ENCODE measurements around the gene S100P.

S100P gene

GRCh38 chr4:6696611-6697010 lies 2.9 kb downstream of the S100P start:
- Histone ChIP-seq H3K27me3 (replicated peaks in 2 of 5; ENCODE audit: control insufficient read depth in 4 of 5, insufficient read depth in 5 of 5, low read length in 4 of 5) (no peaks in the 10 kb centered on the region), H3K4me3 (ENCODE audit: control insufficient read depth in 1 of 7, extremely low read depth in 1 of 7, insufficient read depth in 4 of 7, low read depth in 2 of 7, low read length in 6 of 7) (no peak overlapping the region), H3K4me1 (ENCODE audit: control extremely low read depth in 1 of 4, control insufficient read depth in 4 of 4, insufficient read depth in 4 of 4, low read length in 3 of 4) (peaks cover 2 to 45% (median 5%) of the 10 kb centered on the region in 4 experiments), H3K9me3 (ENCODE audit: control extremely low read depth in 1 of 5, control insufficient read depth in 4 of 5, insufficient read depth in 2 of 5, low read depth in 1 of 5, low read length in 4 of 5) (no peaks in the 10 kb centered on the region), H3K36me3 (ENCODE audit: control insufficient read depth in 4 of 4, insufficient read depth in 4 of 4, low read length in 3 of 4) (peaks cover 0 to 4% (median 2%) of the 10 kb centered on the region in 4 experiments), H3K27ac (ENCODE audit: insufficient read depth in 1 of 2, low read depth in 1 of 2, low read length in 2 of 2, poor library complexity in 1 of 2, severe bottlenecking in 2 of 2) (no peak overlapping the region)
- 95% methylated on average over 8 of the region's 8 CpGs for WGBS (ENCODE audit: insufficient coverage)
- CTCF ChIA-PET: interaction anchor here (1.2 to 2.5 kb wide), 3 partner anchors 12 to 24 kb away, joined by 3 to 8 read pairs (median 3); no protein-coding TSS in a partner anchor
- no peak for DNase-seq
- POLR2A ChIA-PET: no interaction called here

DNA sequence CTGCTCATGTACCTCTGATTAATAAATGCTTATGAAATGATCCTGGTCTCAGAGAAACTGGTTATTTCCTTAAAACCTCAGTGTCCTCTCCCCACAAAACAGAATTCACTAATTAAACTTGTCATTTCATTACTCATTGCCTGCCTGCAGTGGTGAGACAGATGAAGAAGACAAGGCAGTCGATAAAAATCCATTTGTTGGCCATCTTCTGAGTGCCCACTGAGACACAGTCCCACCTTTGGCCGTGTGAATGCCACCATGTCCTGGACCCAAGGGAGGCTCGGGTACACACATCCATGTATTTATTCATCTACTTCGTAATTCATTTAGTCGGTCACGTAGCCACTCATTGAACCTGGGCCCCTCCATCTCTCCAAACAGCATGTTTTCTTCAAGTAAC lies 3.5 kb downstream of the S100P start:
- H3K36me3 ChIP-seq (ENCODE audit: control insufficient read depth in 4 of 4, insufficient read depth in 4 of 4, low read length in 3 of 4): peaks cover 0 to 4% (median 2%) of the 10 kb centered on the region in 4 experiments
- H3K27ac ChIP-seq (ENCODE audit: insufficient read depth in 1 of 2, low read depth in 1 of 2, low read length in 2 of 2, poor library complexity in 1 of 2, severe bottlenecking in 2 of 2): no peak overlapping the region
- 100% methylated on average over 4 of the region's 6 CpGs for WGBS (ENCODE audit: insufficient coverage)
- H3K4me1 ChIP-seq (ENCODE audit: control extremely low read depth in 1 of 4, control insufficient read depth in 4 of 4, insufficient read depth in 4 of 4, low read length in 3 of 4): peaks cover 2 to 45% (median 5%) of the 10 kb centered on the region in 4 experiments
- ChIA-PET CTCF (interaction anchor here (1.5 to 2.5 kb wide), 2 partner anchors 12 to 22 kb away, joined by 3 to 8 read pairs; no protein-coding TSS in a partner anchor), POLR2A (no interaction called here)
- DNase-seq: no peak
- no peaks in the 10 kb centered on the region for H3K27me3 ChIP-seq (replicated peaks in 2 of 5; ENCODE audit: control insufficient read depth in 4 of 5, insufficient read depth in 5 of 5, low read length in 4 of 5)
- H3K4me3 ChIP-seq (ENCODE audit: control insufficient read depth in 1 of 7, extremely low read depth in 1 of 7, insufficient read depth in 4 of 7, low read depth in 2 of 7, low read length in 6 of 7): no peak overlapping the region
- no peaks in the 10 kb centered on the region for H3K9me3 ChIP-seq (ENCODE audit: control extremely low read depth in 1 of 5, control insufficient read depth in 4 of 5, insufficient read depth in 2 of 5, low read depth in 1 of 5, low read length in 4 of 5)

GRCh38 chr4:6699388-6699787 lies 5.7 kb downstream of the S100P start:
- ChIA-PET POLR2A (no interaction called here), CTCF (interaction anchor here (1.0 to 2.0 kb wide), 2 partner anchors 9 to 24 kb away, joined by 3 to 6 read pairs; no protein-coding TSS in a partner anchor)
- H3K27ac ChIP-seq (ENCODE audit: insufficient read depth in 1 of 2, low read depth in 1 of 2, low read length in 2 of 2, poor library complexity in 1 of 2, severe bottlenecking in 2 of 2): no peak overlapping the region
- no peaks in the 10 kb centered on the region for H3K27me3 ChIP-seq (replicated peaks in 2 of 5; ENCODE audit: control insufficient read depth in 4 of 5, insufficient read depth in 5 of 5, low read length in 4 of 5)
- no peak overlapping the region for H3K4me3 ChIP-seq (ENCODE audit: control insufficient read depth in 1 of 7, extremely low read depth in 1 of 7, insufficient read depth in 4 of 7, low read depth in 2 of 7, low read length in 6 of 7)
- WGBS (ENCODE audit: insufficient coverage): 96% methylated on average over 5 of the region's 5 CpGs
- peaks cover 0 to 9% (median 8%) of the 10 kb centered on the region in 5 experiments for H3K9me3 ChIP-seq (ENCODE audit: control extremely low read depth in 1 of 5, control insufficient read depth in 4 of 5, insufficient read depth in 2 of 5, low read depth in 1 of 5, low read length in 4 of 5)
- peaks cover 2 to 28% (median 5%) of the 10 kb centered on the region in 4 experiments for H3K4me1 ChIP-seq (ENCODE audit: control extremely low read depth in 1 of 4, control insufficient read depth in 4 of 4, insufficient read depth in 4 of 4, low read length in 3 of 4)
- DNase-seq: no peak
- H3K36me3 ChIP-seq (ENCODE audit: control insufficient read depth in 4 of 4, insufficient read depth in 4 of 4, low read length in 3 of 4): peaks cover 2 to 23% (median 11%) of the 10 kb centered on the region in 4 experiments

- POLR2A ChIA-PET: no interaction called here
- CTCF ChIA-PET: interaction anchor here (0.8 to 2.0 kb wide), 4 partner anchors 9 to 152 kb away, joined by 3 to 6 read pairs (median 3); no protein-coding TSS in a partner anchor
- Histone ChIP-seq H3K27ac (ENCODE audit: insufficient read depth in 1 of 2, low read depth in 1 of 2, low read length in 2 of 2, poor library complexity in 1 of 2, severe bottlenecking in 2 of 2) (no peak overlapping the region), H3K36me3 (ENCODE audit: control insufficient read depth in 4 of 4, insufficient read depth in 4 of 4, low read length in 3 of 4) (peaks cover 2 to 23% (median 11%) of the 10 kb centered on the region in 4 experiments), H3K4me1 (ENCODE audit: control extremely low read depth in 1 of 4, control insufficient read depth in 4 of 4, insufficient read depth in 4 of 4, low read length in 3 of 4) (peaks cover 0 to 23% (median 5%) of the 10 kb centered on the region in 4 experiments), H3K4me3 (ENCODE audit: control insufficient read depth in 1 of 7, extremely low read depth in 1 of 7, insufficient read depth in 4 of 7, low read depth in 2 of 7, low read length in 6 of 7) (no peak overlapping the region), H3K9me3 (ENCODE audit: control extremely low read depth in 1 of 5, control insufficient read depth in 4 of 5, insufficient read depth in 2 of 5, low read depth in 1 of 5, low read length in 4 of 5) (peaks cover 0 to 9% (median 8%) of the 10 kb centered on the region in 5 experiments), H3K27me3 (replicated peaks in 2 of 5; ENCODE audit: control insufficient read depth in 4 of 5, insufficient read depth in 5 of 5, low read length in 4 of 5) (no peaks in the 10 kb centered on the region)
- DNase-seq: no peak
- 100% methylated on average over 1 of the region's 1 CpG for WGBS (ENCODE audit: insufficient coverage)
Measured at GRCh38 chr4:6699903-6700302, 6.2 kb downstream of the S100P start.

GRCh38 chr4:6701371-6701770 lies 7.7 kb downstream of the S100P start:
- peaks cover 0 to 9% (median 3%) of the 10 kb centered on the region in 4 experiments for H3K4me1 ChIP-seq (ENCODE audit: control extremely low read depth in 1 of 4, control insufficient read depth in 4 of 4, insufficient read depth in 4 of 4, low read length in 3 of 4)
- WGBS (ENCODE audit: insufficient coverage): 100% methylated on average over 11 of the region's 13 CpGs
- CTCF ChIA-PET: interaction anchor here (0.5 to 2.3 kb wide), 5 partner anchors 10 to 26 kb away, joined by 3 to 8 read pairs (median 3); no protein-coding TSS in a partner anchor
- no peak overlapping the region for H3K27ac ChIP-seq (ENCODE audit: insufficient read depth in 1 of 2, low read depth in 1 of 2, low read length in 2 of 2, poor library complexity in 1 of 2, severe bottlenecking in 2 of 2)
- H3K36me3 ChIP-seq (ENCODE audit: control insufficient read depth in 4 of 4, insufficient read depth in 4 of 4, low read length in 3 of 4): peaks cover 2 to 23% (median 13%) of the 10 kb centered on the region in 4 experiments
- no peak for DNase-seq
- no peak overlapping the region for H3K4me3 ChIP-seq (ENCODE audit: control insufficient read depth in 1 of 7, extremely low read depth in 1 of 7, insufficient read depth in 4 of 7, low read depth in 2 of 7, low read length in 6 of 7)
- H3K9me3 ChIP-seq (ENCODE audit: control extremely low read depth in 1 of 5, control insufficient read depth in 4 of 5, insufficient read depth in 2 of 5, low read depth in 1 of 5, low read length in 4 of 5): peaks cover 0 to 9% (median 8%) of the 10 kb centered on the region in 5 experiments
- POLR2A ChIA-PET: no interaction called here
- H3K27me3 ChIP-seq (replicated peaks in 2 of 5; ENCODE audit: control insufficient read depth in 4 of 5, insufficient read depth in 5 of 5, low read length in 4 of 5): no peaks in the 10 kb centered on the region

- Histone ChIP-seq H3K9me3 (ENCODE audit: control extremely low read depth in 1 of 5, control insufficient read depth in 4 of 5, insufficient read depth in 2 of 5, low read depth in 1 of 5, low read length in 4 of 5) (peaks cover 0 to 9% (median 8%) of the 10 kb centered on the region in 5 experiments), H3K36me3 (ENCODE audit: control insufficient read depth in 4 of 4, insufficient read depth in 4 of 4, low read length in 3 of 4) (peaks cover 7 to 36% (median 22%) of the 10 kb centered on the region in 4 experiments), H3K4me1 (ENCODE audit: control extremely low read depth in 1 of 4, control insufficient read depth in 4 of 4, insufficient read depth in 4 of 4, low read length in 3 of 4) (peaks cover 3 to 13% (median 7%) of the 10 kb centered on the region in 4 experiments), H3K27ac (ENCODE audit: insufficient read depth in 1 of 2, low read depth in 1 of 2, low read length in 2 of 2, poor library complexity in 1 of 2, severe bottlenecking in 2 of 2) (no peak overlapping the region), H3K4me3 (ENCODE audit: control insufficient read depth in 1 of 7, extremely low read depth in 1 of 7, insufficient read depth in 4 of 7, low read depth in 2 of 7, low read length in 6 of 7) (no peak overlapping the region), H3K27me3 (replicated peaks in 2 of 5; ENCODE audit: control insufficient read depth in 4 of 5, insufficient read depth in 5 of 5, low read length in 4 of 5) (no peaks in the 10 kb centered on the region)
- no peak for DNase-seq
- CTCF ChIA-PET: interaction anchor here (1.4 to 2.3 kb wide), 2 partner anchors 12 to 27 kb away, joined by 4 to 8 read pairs; no protein-coding TSS in a partner anchor
- POLR2A ChIA-PET: interaction anchor here (0.6 kb wide), 1 partner anchor 41 kb away, joined by 4 read pairs; no protein-coding TSS in a partner anchor
- no CpG with 5 or more reads among the region's 1 CpG for WGBS (ENCODE audit: insufficient coverage)
Measured at GRCh38 chr4:6702761-6703160, 9.1 kb downstream of the S100P start.

DNA sequence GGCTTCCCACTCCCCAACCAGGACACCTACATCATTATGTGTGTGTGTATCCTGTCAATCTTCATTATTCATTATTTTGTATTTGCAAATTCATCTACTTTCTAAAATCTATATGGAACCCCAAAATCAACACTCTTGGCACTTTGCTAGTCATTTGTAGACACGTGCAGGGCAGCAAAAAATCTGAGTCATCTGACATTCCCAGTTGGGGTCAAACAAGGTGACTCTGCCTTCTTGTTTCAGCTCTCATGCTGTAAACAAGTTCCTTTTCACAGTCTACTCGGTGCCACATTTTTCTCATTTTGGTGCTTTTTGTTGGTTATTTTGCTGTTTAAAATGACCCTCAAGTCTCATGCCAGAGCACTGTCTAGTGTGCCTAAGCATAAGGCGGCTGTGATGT lies 10.1 kb downstream of the S100P start:
- CTCF ChIA-PET: interaction anchor here (1.0 to 5.2 kb wide), 5 partner anchors 11 to 29 kb away, joined by 3 to 22 read pairs (median 5); a partner anchor contains a TSS
- H3K27ac ChIP-seq (ENCODE audit: insufficient read depth in 1 of 2, low read depth in 1 of 2, low read length in 2 of 2, poor library complexity in 1 of 2, severe bottlenecking in 2 of 2): no peak overlapping the region
- H3K36me3 ChIP-seq (ENCODE audit: control insufficient read depth in 4 of 4, insufficient read depth in 4 of 4, low read length in 3 of 4): peaks cover 7 to 40% (median 24%) of the 10 kb centered on the region in 4 experiments
- peaks cover 7 to 23% (median 17%) of the 10 kb centered on the region in 4 experiments for H3K4me1 ChIP-seq (ENCODE audit: control extremely low read depth in 1 of 4, control insufficient read depth in 4 of 4, insufficient read depth in 4 of 4, low read length in 3 of 4)
- no peak overlapping the region for H3K4me3 ChIP-seq (ENCODE audit: control insufficient read depth in 1 of 7, extremely low read depth in 1 of 7, insufficient read depth in 4 of 7, low read depth in 2 of 7, low read length in 6 of 7)
- POLR2A ChIA-PET: no interaction called here
- WGBS (ENCODE audit: insufficient coverage): 88% methylated on average over 2 of the region's 3 CpGs
- no peak for DNase-seq
- H3K9me3 ChIP-seq (ENCODE audit: control extremely low read depth in 1 of 5, control insufficient read depth in 4 of 5, insufficient read depth in 2 of 5, low read depth in 1 of 5, low read length in 4 of 5): peaks cover 0 to 9% (median 8%) of the 10 kb centered on the region in 5 experiments
- H3K27me3 ChIP-seq (replicated peaks in 2 of 5; ENCODE audit: control insufficient read depth in 4 of 5, insufficient read depth in 5 of 5, low read length in 4 of 5): no peaks in the 10 kb centered on the region
